Ovary (tissue), 9 donors: ENCODE results near the gene VWA2. TPM values are rescaled to one million over a fixed set of nuclear protein-coding genes. Genes with fewer than 3 reads are reported as not detected.

Experiments
- DNase-seq, 5 donors: peaks; one replicate each; pipeline ENCODE4 v3.0.0-alpha.2; 2019 to 2020
- H3K27ac ChIP-seq, 2 donors: fragments of 200-600 bp; one replicate each; pipeline versions ENCODE4 v1.5.1 to v1.8.0; 2019 to 2022
- H3K27me3 ChIP-seq: fragments of 200-600 bp; one replicate; pipeline ENCODE4 v1.8.0; 2022
- H3K36me3 ChIP-seq: fragments of 200-600 bp; sonication (generic); one replicate; pipeline ENCODE4 v1.5.1; 2019
- H3K4me1 ChIP-seq: one replicate; pipeline ENCODE4 v1.8.1; 2013; ENCODE audit warnings: mild to moderate bottlenecking, moderate library complexity; ENCODE audit not compliant: insufficient read depth
- H3K4me3 ChIP-seq: fragments of 200-600 bp; sonication (generic); one replicate; pipeline ENCODE4 v1.5.1; 2017
- H3K9me3 ChIP-seq, 2 donors: fragments of 200-600 bp in 1 of 2; sonication (generic) in 1 of 2; one replicate each; pipeline versions ENCODE4 v1.5.1 to v1.8.1; 2013 to 2019; ENCODE audit warnings: mild to moderate bottlenecking in 1 of 2, moderate library complexity in 1 of 2
- EP300 ChIP-seq: sonication (generic); formaldehyde crosslinking; IDR thresholded peaks from one replicate; pipeline ENCODE4 v1.6.1; 2017; ENCODE audit warnings: antibody characterized with exemption
- POLR2A ChIP-seq: fragments of 450-650 bp; IDR thresholded peaks from one replicate; pipeline ENCODE4 v1.6.1; 2017; ENCODE audit warnings: antibody characterized with exemption, mild to moderate bottlenecking, moderate library complexity
- WGBS, 3 donors: extraction: QIAGEN DNeasy Blood & Tissue Kit in 1 of 3; methylation state at CpG; one replicate each; pipeline versions ENCODE4 v1.1.5 to v1.1.7; 2013 to 2017; 5-methylcytosine and 5-hydroxymethylcytosine counted together
- intact Hi-C, 4 donors: fragments of 100-400 bp; cut with DNase I; formaldehyde crosslinking; loops; one replicate each; pipeline versions ENCODE4 v1.11.0 to v1.15.1; 2022 to 2023
- polyA plus RNA-seq, 2 donors: library from polyadenylated mRNA; stranded (reverse); fragments of 200-250 nt in 1 of 2; fragments of 350-450 nt in 1 of 2; fragmentation: Illumina TruSeq in 1 of 2; extraction: RNeasy Lipid Tissue Mini Kit (QIAGEN cat#74804) in 1 of 2; gene quantifications; one replicate each; pipeline ENCODE4 v1.2.3, GENCODE V29; 2013 to 2014
- total RNA-seq, 7 donors: library from RNA; depleted of rRNA in 2 of 7; stranded (reverse); fragments of >200 nt in 2 of 7; fragmentation: NEBNext Ultra II Directional in 3 of 7; extraction: Animal tissue kit (Norgen Biotek cat#: 25700) in 3 of 7; gene quantifications; one replicate each; pipeline versions ENCODE4 v1.1.0 to v1.2.4, GENCODE V29; 2016 to 2023
- TF ChIP-seq, protein P1 (sequence below), 3 donors: fragments of 450-650 bp in 2 of 3; fragments of 200-600 bp in 1 of 3; IDR thresholded peaks; one replicate each; pipeline versions ENCODE4 v1.5.1 to v1.8.0; 2016 to 2022; ENCODE audit warnings: antibody characterized with exemption in 3 of 3, mild to moderate bottlenecking in 1 of 3
- donor health status: DM: no; HTN: no; CAD: no; lungs with moderate emphysema.
- donor health status: DM: no; HTN: no; CAD: no.
- donor health status: Bipolar disorder and iron deficiency.
- donor health status: DM: yes; HTN: yes; CAD: no.
- donor health status: DM: no; HTN: no; CAD: no.
- donor health status: DM: yes; HTN: yes; CAD: no.

VWA2 gene
- total and polyA plus RNA-seq, 9 donors = 0.04 to 11.1 (median 0.72) TPM; not detected in 2

DNA sequence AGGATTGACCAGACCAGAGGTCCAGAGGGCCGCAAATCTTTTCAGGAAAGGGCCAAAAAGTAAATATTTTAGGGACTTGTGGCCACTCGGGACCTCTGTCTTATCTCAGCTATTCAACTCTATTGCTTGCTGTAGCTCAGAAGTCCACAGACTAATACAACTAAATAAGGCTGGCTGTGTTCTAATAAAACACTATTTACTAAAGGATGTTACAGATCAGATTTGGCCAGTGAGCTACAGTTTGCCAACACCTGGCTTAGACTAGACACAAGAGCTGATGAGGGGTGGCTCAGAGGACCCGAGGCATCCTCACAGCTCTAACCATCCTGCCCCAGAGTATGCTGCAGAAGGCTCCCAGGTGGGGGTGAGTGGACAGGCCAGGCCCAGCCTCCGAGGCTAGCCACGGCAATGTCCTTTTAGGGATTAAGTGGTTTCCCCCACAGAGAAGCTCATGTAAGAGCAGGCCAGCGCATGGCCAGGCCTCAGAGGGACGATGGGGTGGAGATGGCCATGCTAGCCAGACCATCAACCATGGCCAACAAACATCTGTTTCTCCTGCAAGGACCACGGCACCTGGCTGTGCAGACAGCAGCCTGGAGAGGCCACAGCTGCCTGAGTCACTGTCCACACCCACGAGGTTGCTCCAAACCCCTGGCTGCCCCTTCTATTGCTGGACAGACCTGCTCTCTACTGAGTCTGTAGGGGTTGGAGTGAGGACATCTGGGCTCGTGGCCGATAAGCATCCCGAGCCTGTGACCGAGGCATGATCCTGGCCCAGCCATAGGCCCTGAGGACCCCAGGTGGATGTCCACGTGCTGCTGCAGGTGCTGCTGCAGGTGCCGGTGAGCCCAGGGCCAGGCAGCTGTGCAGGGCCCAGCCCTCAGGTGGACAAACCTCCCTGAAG, 88.7 kb downstream of the VWA2 start:
- Histone ChIP-seq H3K27me3 (no peaks in the 10 kb centered on the region), H3K4me3 (no peak overlapping the region), H3K36me3 (no peaks in the 10 kb centered on the region), H3K4me1 (peaks cover 6% of the 10 kb centered on the region), H3K27ac (no peak overlapping the region), H3K9me3 (no peaks in the 10 kb centered on the region)
- 68 to 76% (median 75%) methylated on average over 14 to 15 of the region's 15 CpGs for WGBS, 3 donors
- no peak for TF ChIP-seq EP300
- no peak for DNase-seq
- intact Hi-C loops = no loop called here

DNA sequence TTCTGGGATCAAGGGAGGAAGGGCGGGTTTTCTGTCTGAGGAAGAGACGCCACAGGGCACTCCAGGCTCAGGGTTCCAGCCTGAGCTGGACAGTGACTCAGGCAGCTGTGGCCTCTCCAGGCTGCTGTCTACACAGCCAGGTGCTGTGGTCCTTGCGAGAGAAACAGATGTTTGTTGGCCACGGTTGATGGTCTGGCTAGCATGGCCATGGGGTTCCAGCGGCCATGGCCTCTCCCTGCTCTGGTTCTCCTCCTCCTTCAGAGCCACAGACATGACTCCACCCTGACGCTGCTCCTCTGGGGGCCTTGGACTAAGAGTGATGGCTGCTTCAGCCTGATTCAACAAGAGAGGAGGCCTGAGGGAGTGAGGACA, 89.4 kb downstream of the VWA2 start:
- Histone ChIP-seq H3K9me3 (no peaks in the 10 kb centered on the region), H3K36me3 (no peaks in the 10 kb centered on the region), H3K27me3 (no peaks in the 10 kb centered on the region), H3K4me3 (no peak overlapping the region), H3K27ac (no peak overlapping the region), H3K4me1 (peaks cover 9% of the 10 kb centered on the region)
- intact Hi-C loops = no loop called here
- WGBS, 3 donors = 64 to 81% (median 74%) methylated on average over 5 to 6 of the region's 6 CpGs
- DNase-seq = no peak
- TF ChIP-seq, protein P1, sequence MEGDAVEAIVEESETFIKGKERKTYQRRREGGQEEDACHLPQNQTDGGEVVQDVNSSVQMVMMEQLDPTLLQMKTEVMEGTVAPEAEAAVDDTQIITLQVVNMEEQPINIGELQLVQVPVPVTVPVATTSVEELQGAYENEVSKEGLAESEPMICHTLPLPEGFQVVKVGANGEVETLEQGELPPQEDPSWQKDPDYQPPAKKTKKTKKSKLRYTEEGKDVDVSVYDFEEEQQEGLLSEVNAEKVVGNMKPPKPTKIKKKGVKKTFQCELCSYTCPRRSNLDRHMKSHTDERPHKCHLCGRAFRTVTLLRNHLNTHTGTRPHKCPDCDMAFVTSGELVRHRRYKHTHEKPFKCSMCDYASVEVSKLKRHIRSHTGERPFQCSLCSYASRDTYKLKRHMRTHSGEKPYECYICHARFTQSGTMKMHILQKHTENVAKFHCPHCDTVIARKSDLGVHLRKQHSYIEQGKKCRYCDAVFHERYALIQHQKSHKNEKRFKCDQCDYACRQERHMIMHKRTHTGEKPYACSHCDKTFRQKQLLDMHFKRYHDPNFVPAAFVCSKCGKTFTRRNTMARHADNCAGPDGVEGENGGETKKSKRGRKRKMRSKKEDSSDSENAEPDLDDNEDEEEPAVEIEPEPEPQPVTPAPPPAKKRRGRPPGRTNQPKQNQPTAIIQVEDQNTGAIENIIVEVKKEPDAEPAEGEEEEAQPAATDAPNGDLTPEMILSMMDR (IDR thresholded peaks at IDR 0.05) = no peak
- no peak for TF ChIP-seq POLR2A
- TF ChIP-seq EP300 = no peak

DNA sequence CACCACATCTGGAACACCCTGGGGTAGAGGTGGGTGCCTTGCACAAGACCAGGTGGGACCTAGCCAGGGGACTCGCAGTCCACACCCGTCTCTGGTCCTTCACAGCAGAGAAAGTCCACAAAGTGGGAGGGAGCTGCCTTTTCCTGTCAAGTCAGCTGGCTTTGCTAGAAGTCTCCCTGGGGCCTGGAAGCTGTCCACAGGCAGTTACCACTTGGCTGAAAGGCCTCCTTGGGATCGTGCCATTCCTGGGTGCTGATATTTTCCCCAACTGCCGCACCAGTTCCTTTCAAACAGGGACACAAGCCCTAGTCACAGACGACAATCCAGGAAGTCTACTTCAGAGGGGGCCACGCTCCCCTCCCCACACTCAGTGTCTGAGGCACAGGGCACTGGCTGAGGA, 89.8 kb downstream of the VWA2 start:
- no peak overlapping the region for H3K4me3 ChIP-seq
- no peaks in the 10 kb centered on the region for H3K36me3 ChIP-seq
- TF ChIP-seq, protein P1 (IDR thresholded peaks at IDR 0.05) = no peak
- TF ChIP-seq POLR2A (no peak), EP300 (no peak)
- peaks cover 9% of the 10 kb centered on the region for H3K4me1 ChIP-seq
- H3K9me3 ChIP-seq = no peaks in the 10 kb centered on the region
- no peak overlapping the region for H3K27ac ChIP-seq
- H3K27me3 ChIP-seq = no peaks in the 10 kb centered on the region
- intact Hi-C loops = no loop called here
- 52 to 70% (median 68%) methylated on average over 6 of the region's 6 CpGs for WGBS, 3 donors
- no peak for DNase-seq

DNA sequence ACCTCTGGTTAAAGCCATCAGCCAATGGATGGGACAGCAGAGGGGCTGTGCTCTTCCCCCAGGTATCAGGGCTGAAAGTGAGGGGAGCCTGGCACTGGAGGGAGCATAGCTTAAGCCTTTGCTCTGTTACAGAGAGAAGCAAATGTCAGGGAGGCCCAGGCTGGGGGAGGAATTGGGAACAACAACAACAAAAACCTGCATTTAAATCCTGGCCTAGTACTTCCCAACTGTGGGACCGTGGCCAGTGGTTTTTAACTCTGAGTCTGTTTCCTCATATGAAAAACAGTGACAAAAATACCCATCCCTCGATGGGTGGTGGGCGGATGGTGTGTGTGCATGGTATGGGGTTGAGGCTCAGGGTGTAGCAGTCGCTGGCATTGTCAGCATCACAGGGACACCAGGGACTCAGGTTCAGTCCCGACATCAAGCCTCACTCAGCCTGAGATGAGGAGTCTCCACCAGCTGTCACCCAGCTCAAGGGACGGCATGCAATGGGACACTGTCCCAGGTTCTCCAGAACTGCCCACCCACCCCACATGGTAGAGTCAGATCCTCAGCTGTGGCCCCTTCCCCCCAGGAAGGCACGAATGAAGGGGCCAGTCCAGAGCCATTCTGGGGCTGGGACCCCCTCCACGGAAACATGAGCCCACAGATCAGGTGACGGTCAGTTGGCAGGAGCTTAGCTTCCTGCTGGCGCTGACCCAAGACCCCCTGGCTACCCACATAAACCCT, 90.7 kb downstream of the VWA2 start:
- no peak for DNase-seq
- WGBS, 3 donors = 65 to 73% (median 66%) methylated on average over 10 of the region's 10 CpGs
- peaks cover 9% of the 10 kb centered on the region for H3K4me1 ChIP-seq
- no peak overlapping the region for H3K27ac ChIP-seq
- H3K4me3 ChIP-seq = no peak overlapping the region
- no peaks in the 10 kb centered on the region for H3K27me3 ChIP-seq
- TF ChIP-seq POLR2A = no peak
- TF ChIP-seq, protein P1 (IDR thresholded peaks at IDR 0.05) = no peak
- H3K9me3 ChIP-seq = no peaks in the 10 kb centered on the region
- intact Hi-C loops = no loop called here
- no peaks in the 10 kb centered on the region for H3K36me3 ChIP-seq
